ENCODE data around the gene OR52B2. TPM values are rescaled to one million over a fixed set of nuclear protein-coding genes. Genes with fewer than 3 reads are reported as not detected.

Gene OR52B2
- polyA plus RNA-seq, 1 donor from 2014 or later: not detected

GRCh38 chr11:6201481-6201880 lies 31.4 kb upstream of the OR52B2 start:
- no peaks in the 10 kb centered on the region for H3K9me3 ChIP-seq (ENCODE audit: low read length)
- no peaks in the 10 kb centered on the region for H3F3A ChIP-seq (ENCODE audit: insufficient read depth, low read length, poor library complexity, severe bottlenecking)
- no peaks in the 10 kb centered on the region for H3K27me3 ChIP-seq (ENCODE audit: insufficient read depth, low read depth, low read length)
- H3K79me2 ChIP-seq (replicated peaks; ENCODE audit: insufficient read depth, low read length): no peaks in the 10 kb centered on the region
- no peaks in the 10 kb centered on the region for H3K9me2 ChIP-seq (ENCODE audit: insufficient read depth, low read length)
- H2AFZ ChIP-seq (ENCODE audit: low read depth, low read length): no peak overlapping the region
- TF ChIP-seq RAD21 (conservative IDR thresholded peaks at IDR 0.05): no peak
- no peak for TF ChIP-seq EP300 (conservative IDR thresholded peaks at IDR 0.05; ENCODE audit: poor library complexity, severe bottlenecking)
- no peak for TF ChIP-seq REST (IDR thresholded peaks at IDR 0.05; ENCODE audit: borderline replicate concordance)
- TF ChIP-seq SMC3 (conservative IDR thresholded peaks at IDR 0.05; ENCODE audit: poor library complexity): no peak
- no peak for TF ChIP-seq TAF1 (IDR thresholded peaks at IDR 0.05; ENCODE audit: low read depth)
- TF ChIP-seq POLR2AphosphoS5 (IDR thresholded peaks at IDR 0.05): no peak
- no peak for TF ChIP-seq MXI1 (conservative IDR thresholded peaks at IDR 0.05; ENCODE audit: poor library complexity, severe bottlenecking)
- TF ChIP-seq EZH2 (IDR thresholded peaks at IDR 0.05; ENCODE audit: borderline replicate concordance, insufficient read depth, low read length, poor library complexity, severe bottlenecking): no peak
- TF ChIP-seq, protein P1, sequence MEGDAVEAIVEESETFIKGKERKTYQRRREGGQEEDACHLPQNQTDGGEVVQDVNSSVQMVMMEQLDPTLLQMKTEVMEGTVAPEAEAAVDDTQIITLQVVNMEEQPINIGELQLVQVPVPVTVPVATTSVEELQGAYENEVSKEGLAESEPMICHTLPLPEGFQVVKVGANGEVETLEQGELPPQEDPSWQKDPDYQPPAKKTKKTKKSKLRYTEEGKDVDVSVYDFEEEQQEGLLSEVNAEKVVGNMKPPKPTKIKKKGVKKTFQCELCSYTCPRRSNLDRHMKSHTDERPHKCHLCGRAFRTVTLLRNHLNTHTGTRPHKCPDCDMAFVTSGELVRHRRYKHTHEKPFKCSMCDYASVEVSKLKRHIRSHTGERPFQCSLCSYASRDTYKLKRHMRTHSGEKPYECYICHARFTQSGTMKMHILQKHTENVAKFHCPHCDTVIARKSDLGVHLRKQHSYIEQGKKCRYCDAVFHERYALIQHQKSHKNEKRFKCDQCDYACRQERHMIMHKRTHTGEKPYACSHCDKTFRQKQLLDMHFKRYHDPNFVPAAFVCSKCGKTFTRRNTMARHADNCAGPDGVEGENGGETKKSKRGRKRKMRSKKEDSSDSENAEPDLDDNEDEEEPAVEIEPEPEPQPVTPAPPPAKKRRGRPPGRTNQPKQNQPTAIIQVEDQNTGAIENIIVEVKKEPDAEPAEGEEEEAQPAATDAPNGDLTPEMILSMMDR (IDR thresholded peaks at IDR 0.05; ENCODE audit: poor library complexity, severe bottlenecking): no peak
- no peaks in the 10 kb centered on the region for H4K20me1 ChIP-seq (ENCODE audit: insufficient read depth)
- H3K27ac ChIP-seq (ENCODE audit: low read length): no peak overlapping the region
- H3K36me3 ChIP-seq (ENCODE audit: insufficient read depth, low read length): no peaks in the 10 kb centered on the region
- H3K4me2 ChIP-seq (ENCODE audit: low read length): no peak overlapping the region
- no peak overlapping the region for H3K9ac ChIP-seq (ENCODE audit: low read length)
- no peak overlapping the region for H3K4me3 ChIP-seq (ENCODE audit: low read length)

DNA sequence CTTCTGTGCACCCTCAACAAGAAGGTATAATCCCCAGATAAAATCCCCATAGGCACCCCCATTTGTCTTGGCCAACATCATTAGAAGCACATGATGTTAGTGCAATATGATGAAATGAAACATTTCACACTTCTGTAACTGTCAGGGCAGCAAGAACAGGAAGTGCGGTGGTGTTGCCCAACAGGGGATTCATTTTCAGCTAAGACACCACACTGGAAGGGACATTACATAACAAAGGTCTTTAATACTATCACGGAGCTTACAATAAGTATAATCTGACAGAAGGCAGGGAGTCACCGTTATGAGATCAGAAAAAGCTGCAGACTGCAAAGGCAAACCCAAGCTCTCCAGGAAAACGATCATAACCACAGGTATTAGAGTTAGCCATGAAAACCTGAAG lies 30.8 kb upstream of the OR52B2 start:
- Histone ChIP-seq H3K9ac (ENCODE audit: low read length) (no peak overlapping the region), H2AFZ (ENCODE audit: low read depth, low read length) (no peak overlapping the region), H3K27me3 (ENCODE audit: insufficient read depth, low read depth, low read length) (no peaks in the 10 kb centered on the region), H3K9me3 (ENCODE audit: low read length) (no peaks in the 10 kb centered on the region), H3K27ac (ENCODE audit: low read length) (no peak overlapping the region), H3F3A (ENCODE audit: insufficient read depth, low read length, poor library complexity, severe bottlenecking) (no peaks in the 10 kb centered on the region), H3K4me3 (ENCODE audit: low read length) (no peak overlapping the region), H3K4me2 (ENCODE audit: low read length) (no peak overlapping the region), H3K79me2 (replicated peaks; ENCODE audit: insufficient read depth, low read length) (no peaks in the 10 kb centered on the region), H3K36me3 (ENCODE audit: insufficient read depth, low read length) (no peaks in the 10 kb centered on the region), H4K20me1 (ENCODE audit: insufficient read depth) (no peaks in the 10 kb centered on the region), H3K9me2 (ENCODE audit: insufficient read depth, low read length) (no peaks in the 10 kb centered on the region)
- no peak for TF ChIP-seq TAF1 (IDR thresholded peaks at IDR 0.05; ENCODE audit: low read depth)
- no peak for TF ChIP-seq REST (IDR thresholded peaks at IDR 0.05; ENCODE audit: borderline replicate concordance)
- no peak for TF ChIP-seq EZH2 (IDR thresholded peaks at IDR 0.05; ENCODE audit: borderline replicate concordance, insufficient read depth, low read length, poor library complexity, severe bottlenecking)
- TF ChIP-seq RAD21 (conservative IDR thresholded peaks at IDR 0.05): no peak
- no peak for TF ChIP-seq POLR2AphosphoS5 (IDR thresholded peaks at IDR 0.05)
- TF ChIP-seq, protein P1 (IDR thresholded peaks at IDR 0.05; ENCODE audit: poor library complexity, severe bottlenecking): no peak
- TF ChIP-seq EP300 (conservative IDR thresholded peaks at IDR 0.05; ENCODE audit: poor library complexity, severe bottlenecking): no peak
- no peak for TF ChIP-seq SMC3 (conservative IDR thresholded peaks at IDR 0.05; ENCODE audit: poor library complexity)
- TF ChIP-seq MXI1 (conservative IDR thresholded peaks at IDR 0.05; ENCODE audit: poor library complexity, severe bottlenecking): no peak

Measured in neural cell (in vitro differentiated cells).